GM19455 (cell line): ENCODE measurements around the gene KCNMA1.
"Not testable (repeated sequence)": the region's sequence is repeated elsewhere in the genome, so short reads cannot be mapped to it uniquely, and the experiment has no call there.

Experiments
- ATAC-seq: cut with Tn5 transposase; IDR thresholded peaks from one replicate; pipeline ENCODE4 v1.9.1; 2021; ENCODE audit not compliant: unreplicated experiment

KCNMA1 gene

DNA sequence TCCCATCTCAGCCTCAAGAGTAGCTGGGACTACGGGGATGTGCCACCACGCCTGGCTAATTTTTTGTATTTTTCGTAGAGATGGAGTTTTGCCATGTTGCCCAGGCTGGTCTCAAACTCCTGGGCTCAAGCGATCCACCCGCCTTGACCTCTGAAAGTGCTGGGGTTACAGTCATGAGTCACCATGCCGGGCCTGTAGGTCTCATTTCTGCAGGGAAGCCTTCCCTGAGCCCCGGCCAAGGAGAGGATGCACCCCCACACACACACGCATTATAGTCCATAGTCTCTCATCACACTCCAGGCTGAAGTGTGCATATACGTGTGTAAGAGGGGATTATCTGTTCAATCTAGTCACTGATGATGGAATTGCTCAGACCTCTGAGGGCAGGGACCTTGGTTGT lies 29.3 kb downstream of the KCNMA1 start:
- ATAC-seq: no peak

DNA sequence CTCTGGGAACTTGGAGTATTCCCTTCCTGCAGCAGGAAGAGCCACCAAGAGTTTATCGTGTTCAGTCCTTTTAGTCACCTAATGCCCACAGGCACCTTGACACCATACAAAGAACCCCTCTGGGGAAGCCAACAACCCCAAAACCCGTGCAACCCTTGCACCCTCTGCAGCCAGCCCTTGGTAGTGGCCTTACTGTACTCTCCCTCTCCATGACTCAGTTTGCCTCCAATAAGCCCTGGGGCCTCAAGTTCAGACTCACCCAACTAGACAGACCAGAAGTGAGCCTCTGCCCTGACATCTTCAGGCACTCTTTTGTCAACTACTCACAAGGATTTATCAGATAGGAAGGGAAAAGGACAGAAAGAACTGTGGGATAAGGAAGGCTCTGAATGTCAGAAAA lies 30.9 kb downstream of the KCNMA1 start:
- ATAC-seq: no peak

DNA sequence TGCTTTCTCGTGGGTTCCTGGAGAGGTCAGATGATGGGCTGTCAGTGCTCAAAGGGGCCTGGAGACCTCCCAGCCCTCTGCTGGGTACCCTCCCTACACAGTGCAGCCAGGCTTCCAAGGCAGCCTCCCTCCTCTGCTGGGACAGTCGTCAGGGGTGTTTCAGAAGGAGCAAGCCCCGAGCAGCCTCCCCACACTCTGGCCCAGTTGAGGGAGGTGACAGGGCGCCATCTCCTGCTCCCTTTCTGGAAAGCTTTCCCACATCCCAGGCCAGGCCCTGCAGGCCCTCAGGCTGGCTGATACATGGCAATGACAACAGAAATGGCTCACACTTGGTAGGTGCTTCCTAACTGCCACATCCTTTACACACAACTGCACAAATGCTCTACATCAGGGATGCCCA lies 32.1 kb downstream of the KCNMA1 start:
- ATAC-seq: no peak

DNA sequence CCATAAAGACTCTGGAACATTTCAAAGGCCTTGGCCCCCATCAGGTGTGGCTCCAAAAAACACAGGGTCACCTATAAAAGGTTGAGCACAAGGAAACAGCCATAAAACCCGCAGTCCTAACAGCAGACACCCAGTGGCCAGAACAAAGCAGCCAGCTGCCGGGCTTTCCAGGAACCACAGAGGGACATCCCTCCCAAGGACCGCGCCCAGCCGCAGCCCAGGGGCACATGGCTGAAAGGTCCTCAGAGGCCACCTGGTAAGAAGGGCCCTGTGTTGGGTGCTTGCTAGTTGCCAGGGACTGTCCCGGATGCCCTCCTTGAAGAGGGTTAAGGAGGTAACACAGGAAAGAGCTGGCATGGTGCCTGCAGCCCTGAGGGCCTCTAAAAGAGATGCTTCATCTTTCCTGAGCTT lies 32.7 kb downstream of the KCNMA1 start:
- ATAC-seq: no peak

DNA sequence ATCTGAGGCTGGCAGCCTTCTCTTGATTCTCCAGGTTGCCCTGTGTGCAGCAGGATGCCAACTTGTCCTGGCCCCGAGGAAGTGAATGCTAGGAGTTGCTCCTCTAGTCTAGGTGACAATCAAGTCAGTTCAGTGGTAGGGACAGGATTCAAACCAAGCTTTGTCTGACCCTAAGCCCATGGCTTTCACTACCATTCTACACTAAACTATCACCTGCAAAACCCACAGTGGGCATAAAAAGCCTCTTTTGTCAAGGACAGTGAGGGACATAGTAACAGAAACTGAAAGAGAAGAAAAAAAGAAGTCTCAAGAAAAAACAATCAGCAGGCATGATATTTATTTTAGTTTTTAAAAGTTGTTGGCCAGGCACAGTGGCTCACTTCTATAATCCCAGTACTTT lies 33.5 kb downstream of the KCNMA1 start:
- ATAC-seq: no peak

DNA sequence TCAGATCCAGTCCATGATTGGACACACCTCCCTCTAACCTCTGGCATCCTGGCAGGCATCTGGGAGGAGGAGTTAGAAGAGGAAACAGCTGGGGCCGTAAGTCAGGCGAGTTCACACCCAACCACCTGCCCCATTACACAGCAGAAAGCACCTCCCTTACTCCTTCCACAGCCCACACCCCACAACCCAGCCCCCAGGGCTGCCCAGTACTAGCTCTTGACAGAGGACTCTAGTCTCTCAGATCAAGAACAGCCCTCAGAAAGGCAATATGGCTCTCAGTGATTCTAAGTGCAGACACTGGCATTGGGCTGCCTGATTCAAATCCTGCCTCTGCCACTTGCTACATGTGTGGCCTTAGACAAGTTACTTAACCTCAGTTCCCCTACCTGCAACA lies 34.1 kb downstream of the KCNMA1 start:
- ATAC-seq: no peak

DNA sequence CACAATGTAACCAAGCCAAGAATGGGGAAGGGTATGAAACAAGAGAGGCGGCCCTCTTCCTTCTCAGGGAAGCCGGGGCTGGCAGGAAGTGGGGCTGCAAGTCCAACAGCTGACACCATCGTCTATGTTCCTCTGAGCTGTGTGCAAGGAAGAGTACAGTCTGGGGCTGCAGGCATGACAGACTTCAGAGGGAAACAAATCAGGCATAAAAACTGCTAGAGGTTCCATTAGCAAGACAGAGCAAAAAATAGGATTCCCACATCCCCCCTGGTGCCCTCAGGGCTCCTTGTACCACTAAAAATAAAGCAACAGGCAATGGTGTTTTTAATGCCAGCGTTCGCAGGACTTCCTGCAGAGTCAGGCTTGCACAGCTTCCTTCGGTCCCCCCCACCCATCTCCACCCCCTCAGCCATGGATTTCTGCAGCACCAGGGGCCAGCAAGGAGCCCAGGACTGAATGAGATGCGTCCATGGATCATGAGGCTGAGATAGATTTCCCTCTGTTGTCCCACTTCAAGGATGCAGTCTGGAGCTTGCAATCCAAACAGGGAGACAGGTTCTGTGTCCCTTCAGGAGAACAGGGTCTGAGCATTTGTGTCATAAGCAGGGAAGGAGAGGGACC lies 34.6 kb downstream of the KCNMA1 start:
- no peak for ATAC-seq

DNA sequence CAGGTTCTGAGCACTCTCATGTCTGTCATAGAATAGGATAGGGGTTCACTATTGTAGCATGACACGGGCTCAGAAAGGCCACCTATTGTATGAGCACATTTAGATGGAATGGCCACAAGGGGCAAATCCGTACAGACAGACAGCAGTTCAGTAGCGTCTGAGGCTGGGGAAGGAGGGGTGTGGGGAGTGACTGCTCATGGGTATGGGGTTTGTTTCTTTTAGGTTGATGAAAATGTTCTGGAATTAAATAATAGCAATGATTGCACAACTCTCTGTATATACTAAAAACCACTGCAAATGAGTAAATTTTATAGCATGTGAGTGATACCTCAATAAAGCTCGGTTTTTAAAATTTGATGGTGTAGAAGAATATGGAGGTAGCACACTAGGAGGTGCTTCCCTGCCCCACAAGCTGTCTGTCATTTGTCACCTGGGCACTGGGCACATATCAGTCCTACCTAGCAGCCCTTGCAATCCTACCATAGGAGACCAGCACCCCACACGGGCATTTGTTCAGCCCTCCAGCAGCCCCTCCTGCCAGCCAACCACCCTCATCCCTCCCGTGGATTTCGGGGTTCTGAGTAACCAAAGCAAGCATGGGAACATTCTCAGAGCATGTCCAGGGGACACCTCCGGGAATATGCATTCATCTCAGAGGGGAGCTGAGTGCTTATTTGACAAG lies 35.2 kb downstream of the KCNMA1 start:
- no peak for ATAC-seq

DNA sequence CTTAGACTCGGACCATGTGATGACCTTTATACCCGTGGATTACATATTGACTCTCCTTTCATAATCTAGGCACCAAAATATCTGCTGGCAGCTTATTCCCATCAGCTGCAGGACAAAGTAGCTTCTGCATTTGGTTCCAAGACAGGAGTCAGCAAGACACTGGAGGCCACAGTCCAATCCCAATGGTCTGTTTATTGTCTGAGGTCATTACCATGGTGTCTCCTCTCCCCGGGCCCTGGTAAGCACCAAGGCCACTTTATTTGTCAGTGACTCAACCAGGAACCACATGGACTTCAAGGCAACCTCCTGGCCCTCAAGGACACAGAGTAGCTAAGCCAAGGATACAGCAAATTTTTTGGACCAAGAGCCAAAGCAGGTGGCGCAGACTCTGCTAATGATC lies 36.1 kb downstream of the KCNMA1 start:
- ATAC-seq: no peak

DNA sequence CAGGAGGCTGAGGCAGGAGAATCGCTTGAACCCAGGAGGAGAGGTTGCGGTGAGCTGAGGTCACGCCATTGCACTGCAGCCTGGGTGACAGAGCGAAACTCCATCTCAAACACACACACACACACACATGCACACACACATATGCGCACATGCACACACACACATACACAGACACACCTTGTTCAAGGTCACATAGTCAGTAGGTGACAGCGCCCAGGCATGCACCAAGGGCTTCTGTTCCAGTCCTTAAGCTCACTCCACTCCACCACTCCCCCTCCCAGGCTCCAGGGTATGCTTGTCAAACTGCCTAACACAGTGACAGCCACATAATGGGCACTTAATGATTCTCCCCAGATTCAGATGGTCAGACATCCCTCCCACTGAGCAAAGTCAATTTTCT lies 37.0 kb downstream of the KCNMA1 start:
- ATAC-seq: no peak

DNA sequence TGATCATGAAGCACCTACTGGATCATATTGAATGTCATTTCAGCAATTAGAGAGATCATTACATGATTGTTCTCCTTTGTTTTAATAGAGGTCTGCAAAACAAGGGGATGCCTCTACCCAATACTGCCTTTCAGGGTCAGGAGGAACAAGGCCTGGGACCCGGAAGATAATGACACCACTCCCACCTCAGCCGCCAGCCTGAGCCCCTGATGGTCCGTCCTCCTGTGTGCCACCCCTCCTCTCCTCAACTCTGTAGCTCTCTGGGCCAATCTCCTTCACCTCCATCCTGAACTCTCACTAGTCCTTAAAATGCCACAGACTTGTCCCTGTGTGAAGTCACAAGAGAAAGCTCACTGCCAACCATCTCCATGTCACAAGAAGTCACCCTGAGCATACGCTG lies 38.0 kb downstream of the KCNMA1 start:
- no peak for ATAC-seq

DNA sequence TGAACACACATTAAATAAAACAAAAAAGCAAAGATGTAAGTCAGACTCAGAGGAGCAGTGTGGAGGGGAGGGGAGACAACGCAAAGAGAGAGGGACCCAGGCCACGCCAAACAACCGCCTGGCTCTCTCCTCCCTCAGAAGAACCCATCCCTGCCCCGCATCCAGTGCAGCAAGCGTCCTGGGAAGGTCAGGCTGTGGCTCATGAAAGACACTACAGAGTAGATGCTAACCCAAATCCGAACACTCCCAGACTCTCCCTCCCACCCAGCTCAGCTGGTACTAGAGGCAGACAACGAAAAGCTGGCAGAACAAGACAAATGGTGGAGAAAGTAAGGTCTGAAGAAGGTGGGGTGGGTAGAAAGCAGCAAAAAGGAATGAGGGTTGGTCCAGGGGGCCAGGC lies 39.0 kb downstream of the KCNMA1 start:
- ATAC-seq: no peak

DNA sequence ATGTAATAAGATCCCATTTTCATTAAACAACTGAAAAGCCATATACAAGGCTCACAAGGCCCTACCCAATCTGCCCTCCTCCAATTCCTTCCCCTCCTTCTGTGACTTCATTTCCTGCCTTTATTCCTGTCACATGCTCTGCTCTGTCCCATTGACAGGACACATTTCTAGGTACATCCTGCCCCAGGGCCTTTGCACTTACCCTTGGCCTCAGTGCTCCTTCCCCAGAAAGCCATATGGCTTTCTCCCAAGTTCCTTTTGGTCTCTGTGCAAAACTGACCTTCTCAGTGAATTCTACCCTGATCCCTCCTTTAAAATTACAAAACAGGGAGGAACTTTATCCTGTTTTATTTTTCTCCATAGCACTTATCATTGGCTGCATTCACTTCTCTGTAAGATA lies 40.0 kb downstream of the KCNMA1 start:
- ATAC-seq: no peak

DNA sequence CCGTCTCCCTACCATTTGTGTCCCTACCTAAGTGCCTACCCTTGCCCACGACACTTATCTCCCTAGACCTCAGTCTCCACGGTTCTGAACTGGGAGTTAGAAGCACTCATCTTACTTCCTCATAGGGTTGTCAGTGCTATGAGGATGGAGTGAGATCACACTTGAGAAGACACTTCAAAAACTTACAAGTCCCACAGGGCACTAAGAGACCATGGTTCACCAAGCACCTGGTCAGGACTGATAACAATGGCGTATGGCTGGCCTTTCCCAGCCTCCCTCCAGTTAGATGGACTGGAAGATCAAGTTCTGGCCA lies 43.2 kb downstream of the KCNMA1 start:
- no peak for ATAC-seq

DNA sequence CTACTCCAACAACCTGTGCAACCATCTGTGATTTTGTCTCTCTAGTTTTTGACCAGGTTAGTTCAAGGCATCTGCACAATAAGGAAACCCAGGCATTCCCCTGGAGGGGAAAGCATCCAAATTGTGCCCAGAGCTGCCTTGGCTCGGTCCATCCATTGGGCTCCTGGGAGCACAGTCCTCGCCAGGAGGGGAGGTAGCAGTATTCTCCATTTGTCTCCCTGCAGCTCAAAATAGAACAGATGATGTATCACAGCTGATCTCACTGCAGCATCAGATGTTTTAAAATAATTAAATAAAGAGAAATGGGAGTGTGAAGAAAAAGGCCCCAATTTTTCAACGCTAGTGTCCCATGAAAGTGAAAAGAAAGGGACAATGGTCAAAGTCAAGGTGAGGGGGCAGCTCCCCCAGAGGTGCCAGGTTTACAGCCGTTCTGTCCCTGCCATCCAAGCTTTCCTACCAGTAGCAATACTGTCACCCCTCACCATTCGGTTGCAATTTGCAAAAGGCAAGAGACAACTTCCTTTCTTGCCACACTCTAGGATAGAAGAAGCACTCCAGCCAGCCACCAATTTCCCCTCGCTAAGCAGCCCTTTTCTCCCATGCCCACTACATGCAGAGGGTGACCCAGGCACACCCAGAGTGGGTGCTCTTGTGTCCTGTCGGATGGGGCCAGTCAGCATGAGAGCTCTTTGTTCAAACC lies 43.7 kb downstream of the KCNMA1 start:
- ATAC-seq: no peak

DNA sequence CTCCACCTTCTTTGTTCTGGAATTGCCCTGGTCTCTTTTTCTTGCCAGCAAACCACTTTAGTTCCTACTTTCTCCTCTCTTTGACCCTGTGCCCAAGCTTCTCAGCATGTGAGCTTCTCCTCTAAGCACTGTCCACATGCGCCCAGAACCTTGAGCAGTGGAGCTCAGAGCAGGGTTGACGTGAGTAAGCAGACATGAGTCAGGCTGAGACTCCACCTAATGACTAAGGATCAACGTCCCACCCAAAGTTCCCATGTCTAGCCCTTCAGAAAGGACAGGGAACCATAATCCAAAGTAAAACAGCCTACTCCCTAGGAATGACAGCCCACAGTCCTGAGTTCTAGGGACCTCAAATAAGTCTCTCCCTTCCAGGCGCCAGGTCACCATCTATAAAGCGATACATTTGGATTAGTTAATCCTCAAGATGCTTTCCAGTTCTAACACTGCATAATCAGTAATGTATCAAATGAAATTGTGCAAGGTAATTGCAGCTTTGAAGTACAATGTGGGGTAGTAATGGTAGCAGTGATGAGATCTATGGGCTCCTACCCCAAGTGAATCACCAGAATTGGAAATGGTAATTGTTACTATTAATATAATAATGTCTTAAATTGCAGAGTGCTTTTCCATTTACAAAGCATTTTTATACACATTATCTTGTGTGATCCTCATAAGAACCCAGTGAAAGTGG lies 44.5 kb downstream of the KCNMA1 start:
- ATAC-seq: no peak

DNA sequence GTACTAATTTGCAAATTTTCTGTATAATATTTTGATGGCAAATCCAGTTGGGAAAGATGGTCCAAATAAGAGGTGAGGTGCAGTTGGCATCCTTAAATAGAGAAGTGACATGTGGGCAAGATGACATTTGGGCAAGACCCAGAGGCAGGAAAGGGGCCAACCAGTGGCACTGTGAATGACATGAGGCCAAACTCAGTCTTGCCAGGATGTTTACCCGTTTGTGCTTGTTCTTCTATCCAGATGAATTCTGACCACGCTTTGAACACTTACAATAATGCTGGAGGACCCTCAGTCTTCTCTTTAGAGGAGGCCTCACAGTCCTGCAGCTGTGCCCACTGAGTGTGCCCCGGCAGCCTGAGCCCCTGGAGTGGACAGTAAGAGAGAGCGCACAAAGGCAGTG lies 45.1 kb downstream of the KCNMA1 start:
- no peak for ATAC-seq

DNA sequence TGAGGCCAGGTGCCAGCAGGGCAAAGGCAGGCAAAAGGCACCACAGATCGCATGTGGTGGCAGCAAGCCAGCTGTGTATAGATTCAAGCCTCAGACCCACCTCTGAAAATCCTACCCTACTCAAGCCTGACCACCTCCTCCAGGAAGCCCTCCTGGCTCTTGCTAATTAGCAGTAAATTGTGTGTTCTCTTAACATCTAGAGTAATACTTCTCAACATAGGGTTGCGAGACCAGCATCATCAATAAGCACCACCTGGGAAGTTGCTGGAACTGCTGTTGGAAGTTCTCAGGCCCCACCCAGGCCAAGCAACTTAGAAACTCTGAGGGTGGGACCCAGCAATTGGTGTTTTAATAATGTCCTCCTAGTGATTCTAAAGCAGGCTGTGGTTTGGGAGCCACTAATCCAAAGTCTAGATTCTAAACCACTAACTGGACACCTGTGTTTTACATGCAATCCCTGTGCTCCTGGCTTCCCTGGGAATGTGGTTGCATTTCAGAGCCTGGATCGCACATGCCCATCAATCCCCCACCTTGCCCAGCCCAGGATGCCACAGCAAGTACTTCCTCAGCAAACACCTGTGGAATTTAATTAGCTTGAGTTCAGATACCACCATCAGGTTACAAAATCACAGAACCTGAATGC lies 46.2 kb downstream of the KCNMA1 start:
- no peak for ATAC-seq

DNA sequence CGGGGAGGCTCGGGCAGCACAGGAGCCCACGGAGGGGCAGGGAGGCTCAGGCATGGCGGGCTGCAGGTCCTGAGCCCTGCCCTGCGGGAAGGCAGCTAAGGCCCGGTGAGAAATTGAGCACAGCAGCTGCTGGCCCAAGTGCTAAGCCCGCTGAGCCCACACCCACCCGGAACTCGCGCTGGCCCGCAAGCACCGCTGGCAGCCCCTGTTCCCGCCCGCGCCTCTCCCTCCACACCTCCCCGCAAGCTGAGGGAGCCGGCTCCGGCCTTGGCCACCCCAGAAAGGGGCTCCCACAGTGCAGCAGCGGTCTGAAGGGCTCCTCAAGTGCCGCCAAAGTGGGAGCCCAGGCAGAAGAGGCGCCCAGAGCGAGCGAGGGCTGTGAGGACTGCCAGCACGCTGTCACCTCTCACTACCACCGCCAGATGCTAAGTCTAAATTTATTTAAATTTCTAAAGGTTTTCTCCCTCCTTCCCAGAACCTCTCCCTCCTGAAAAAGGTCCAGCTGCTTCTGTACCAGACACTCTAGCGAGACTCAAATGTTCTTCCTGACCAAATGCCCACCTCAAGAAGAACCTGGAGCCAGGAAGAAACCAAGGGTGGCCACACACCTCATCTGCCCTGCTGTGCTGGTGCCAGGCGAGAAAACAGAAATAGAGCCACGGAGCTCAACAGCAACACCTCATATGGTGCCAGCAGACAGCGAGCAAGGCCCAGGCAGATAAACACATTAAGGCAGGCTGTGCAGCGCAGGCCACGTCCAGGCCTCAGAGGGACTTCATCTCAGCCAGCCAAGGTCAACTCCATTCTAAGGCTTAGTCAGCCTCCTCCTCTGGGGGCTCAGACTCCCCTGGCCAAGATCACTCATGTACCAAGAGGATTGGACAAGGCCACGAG lies 47.0 kb downstream of the KCNMA1 start:
- ATAC-seq: no peak

DNA sequence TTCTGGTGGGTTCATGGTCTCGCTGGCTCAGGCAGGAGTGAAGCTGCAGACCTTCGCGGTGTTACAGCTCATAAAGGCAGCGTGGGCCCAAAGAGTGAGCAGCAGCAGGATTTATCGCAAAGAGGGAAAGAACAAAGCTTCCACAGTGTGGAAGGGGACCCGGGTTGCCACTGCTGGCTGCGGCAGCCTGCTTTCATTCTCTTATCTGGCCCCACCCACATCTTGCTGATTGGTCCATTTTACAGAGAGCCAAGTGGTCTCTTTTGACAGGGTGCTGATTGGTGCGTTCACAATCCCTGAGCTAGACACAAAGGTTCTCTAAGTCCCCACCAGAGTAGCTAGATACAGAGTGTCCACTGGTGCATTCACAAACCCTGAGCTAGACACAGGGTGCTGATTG lies 47.9 kb downstream of the KCNMA1 start:
- ATAC-seq: not testable (repeated sequence)

DNA sequence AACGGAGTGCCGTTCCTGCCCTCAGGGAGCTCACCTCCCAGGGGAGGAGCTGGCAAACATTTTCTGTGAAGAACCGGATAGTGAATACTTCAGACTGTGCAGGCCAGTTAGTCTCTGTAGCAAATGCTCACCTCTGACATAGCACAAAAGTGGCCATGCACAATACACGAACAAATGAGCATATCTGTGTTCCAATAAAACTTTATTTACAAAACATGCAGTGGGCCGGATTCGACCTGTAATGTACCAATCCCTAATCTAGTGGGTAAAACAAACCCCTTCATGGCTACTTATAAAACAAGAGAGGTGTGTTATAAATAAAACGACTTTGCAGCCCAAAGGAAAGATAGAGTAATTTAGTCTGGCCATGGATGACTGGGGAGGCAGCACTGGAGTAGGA lies 48.7 kb downstream of the KCNMA1 start:
- no peak for ATAC-seq
